Measurements from ENCODE around the gene IL21R.

IL21R gene

DNA sequence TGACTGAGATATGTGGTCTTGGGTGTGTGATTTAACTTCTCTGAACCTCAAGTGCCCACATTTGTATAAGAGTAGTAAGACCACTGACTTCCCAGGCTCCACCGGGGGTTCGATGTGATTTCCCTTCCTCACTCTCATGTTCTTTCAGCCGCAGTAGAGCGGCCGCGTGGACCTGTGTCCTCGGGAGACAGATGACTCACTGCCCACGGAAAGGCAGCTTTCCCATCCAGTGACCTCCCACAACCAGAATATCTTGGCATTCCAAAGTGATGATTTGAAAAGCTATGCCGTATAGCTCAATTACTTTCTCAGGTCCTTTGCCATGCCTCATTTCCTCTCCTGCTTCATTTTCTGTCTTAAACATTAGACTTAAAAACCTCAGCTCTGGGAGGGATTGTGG lies 73.6 kb downstream of the IL21R start:
- H3K4me3 ChIP-seq (ENCODE audit: low read depth, low read length), result no peak overlapping the region
- TF ChIP-seq, protein P1, sequence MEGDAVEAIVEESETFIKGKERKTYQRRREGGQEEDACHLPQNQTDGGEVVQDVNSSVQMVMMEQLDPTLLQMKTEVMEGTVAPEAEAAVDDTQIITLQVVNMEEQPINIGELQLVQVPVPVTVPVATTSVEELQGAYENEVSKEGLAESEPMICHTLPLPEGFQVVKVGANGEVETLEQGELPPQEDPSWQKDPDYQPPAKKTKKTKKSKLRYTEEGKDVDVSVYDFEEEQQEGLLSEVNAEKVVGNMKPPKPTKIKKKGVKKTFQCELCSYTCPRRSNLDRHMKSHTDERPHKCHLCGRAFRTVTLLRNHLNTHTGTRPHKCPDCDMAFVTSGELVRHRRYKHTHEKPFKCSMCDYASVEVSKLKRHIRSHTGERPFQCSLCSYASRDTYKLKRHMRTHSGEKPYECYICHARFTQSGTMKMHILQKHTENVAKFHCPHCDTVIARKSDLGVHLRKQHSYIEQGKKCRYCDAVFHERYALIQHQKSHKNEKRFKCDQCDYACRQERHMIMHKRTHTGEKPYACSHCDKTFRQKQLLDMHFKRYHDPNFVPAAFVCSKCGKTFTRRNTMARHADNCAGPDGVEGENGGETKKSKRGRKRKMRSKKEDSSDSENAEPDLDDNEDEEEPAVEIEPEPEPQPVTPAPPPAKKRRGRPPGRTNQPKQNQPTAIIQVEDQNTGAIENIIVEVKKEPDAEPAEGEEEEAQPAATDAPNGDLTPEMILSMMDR (conservative IDR thresholded peaks at IDR 0.05; ENCODE audit: low read depth, low read length), result no peak
- peak; percentile 94 for DNase-seq (ENCODE audit: low read depth)

- DNase-seq (ENCODE audit: low read depth), result no peak
- TF ChIP-seq, protein P1 (conservative IDR thresholded peaks at IDR 0.05; ENCODE audit: low read depth, low read length), result peak; percentile 1
- H3K4me3 ChIP-seq (ENCODE audit: low read depth, low read length), result no peak overlapping the region
Observed at GRCh38 chr16:27476240-27476639, 74.3 kb downstream of the IL21R start.

GRCh38 chr16:27480761-27481160 lies 78.8 kb downstream of the IL21R start:
- TF ChIP-seq, protein P1 (conservative IDR thresholded peaks at IDR 0.05; ENCODE audit: low read depth, low read length), result no peak
- H3K4me3 ChIP-seq (ENCODE audit: low read depth, low read length), result no peak overlapping the region
- DNase-seq (ENCODE audit: low read depth), result no peak

- no peak for DNase-seq (ENCODE audit: low read depth)
- TF ChIP-seq, protein P1 (conservative IDR thresholded peaks at IDR 0.05; ENCODE audit: low read depth, low read length), result no peak
- H3K4me3 ChIP-seq (ENCODE audit: low read depth, low read length), result no peak overlapping the region
Observed at GRCh38 chr16:27481282-27481934, 79.4 kb downstream of the IL21R start.

DNA sequence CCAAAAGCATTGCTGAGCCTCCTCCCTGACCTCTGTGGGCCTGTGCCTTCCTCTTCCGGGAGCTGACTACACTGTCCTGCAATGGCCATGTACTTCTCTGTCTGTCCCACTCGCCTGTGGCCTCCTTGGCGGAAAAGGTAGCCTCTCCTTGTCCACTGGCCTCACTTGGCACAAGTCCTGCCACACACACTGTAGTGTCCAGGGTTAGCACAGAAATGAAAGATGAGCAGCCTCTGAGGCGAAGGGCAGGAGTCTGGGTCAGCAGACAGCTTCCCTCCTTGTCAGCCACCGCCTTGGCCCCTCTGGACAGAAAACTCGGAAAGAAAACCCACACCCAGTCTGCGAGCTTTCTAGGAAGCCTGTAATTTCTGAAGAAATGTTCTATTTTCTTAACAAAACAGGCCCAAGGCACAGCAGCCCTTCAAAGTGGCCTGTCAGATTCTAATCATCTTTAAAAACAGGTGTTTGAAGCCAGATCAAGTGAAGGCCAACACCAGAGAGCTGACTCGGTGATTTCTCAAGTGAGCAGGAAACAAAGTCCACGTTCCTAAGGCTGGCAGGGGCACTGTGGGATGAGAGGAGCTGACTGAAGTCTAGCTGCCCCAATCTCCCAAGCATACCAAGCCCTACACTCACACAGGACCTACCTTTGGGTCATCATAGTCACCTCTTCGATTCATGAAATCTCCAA lies 80.6 kb downstream of the IL21R start:
- TF ChIP-seq, protein P1 (conservative IDR thresholded peaks at IDR 0.05; ENCODE audit: low read depth, low read length), result no peak
- H3K4me3 ChIP-seq (ENCODE audit: low read depth, low read length), result no peak overlapping the region
- DNase-seq (ENCODE audit: low read depth), result no peak

GRCh38 chr16:27483088-27483437 lies 81.1 kb downstream of the IL21R start:
- TF ChIP-seq, protein P1 (conservative IDR thresholded peaks at IDR 0.05; ENCODE audit: low read depth, low read length), result no peak
- no peak overlapping the region for H3K4me3 ChIP-seq (ENCODE audit: low read depth, low read length)
- DNase-seq (ENCODE audit: low read depth), result peak; percentile 55

DNA sequence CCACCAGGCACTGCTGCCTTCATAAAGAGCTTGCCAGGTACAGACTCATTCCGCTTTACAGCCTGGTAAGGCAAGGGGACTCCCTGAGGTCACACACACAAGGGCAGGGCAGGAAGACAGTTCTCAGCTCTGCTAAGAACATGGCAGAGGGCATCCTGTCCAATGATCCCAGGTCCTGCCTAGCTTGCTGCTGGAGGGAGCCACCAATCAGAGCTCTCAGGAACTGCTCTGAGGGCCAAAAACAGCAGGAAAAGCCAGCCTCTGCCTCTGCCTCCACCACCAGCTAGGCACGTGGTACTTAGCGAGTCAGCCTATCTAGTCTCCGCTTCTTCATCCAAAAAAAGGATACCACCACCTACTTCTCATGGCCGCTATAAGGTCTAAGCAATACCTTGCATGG lies 81.7 kb downstream of the IL21R start:
- H3K4me3 ChIP-seq (ENCODE audit: low read depth, low read length), result no peak overlapping the region
- no peak for DNase-seq (ENCODE audit: low read depth)
- TF ChIP-seq, protein P1 (conservative IDR thresholded peaks at IDR 0.05; ENCODE audit: low read depth, low read length), result no peak

Measured in choroid plexus epithelial cell (primary cell).